HG03066 (cell line): ENCODE results near the gene FER.
"Not testable (repeated sequence)": the region's sequence is repeated elsewhere in the genome, so short reads cannot be mapped to it uniquely, and the experiment has no call there.

ENCODE experiments used
- ATAC-seq: cut with Tn5 transposase; IDR thresholded peaks from one replicate; pipeline ENCODE4 v1.9.1; 2021; ENCODE audit warnings: low read depth; ENCODE audit not compliant: unreplicated experiment

Gene FER

GRCh38 chr5:109028608-109029299 lies 281.1 kb downstream of the FER start:
- peak; percentile 61 for ATAC-seq

- ATAC-seq: no peak
These were observed 282.1 kb downstream of the FER start for GRCh38 chr5:109029847-109030246.

- no peak for ATAC-seq
These were observed 282.9 kb downstream of the FER start for GRCh38 chr5:109030360-109031143.

- no peak for ATAC-seq
These were observed 286.6 kb downstream of the FER start for GRCh38 chr5:109034306-109034705.

GRCh38 chr5:109035436-109035835 lies 287.7 kb downstream of the FER start:
- ATAC-seq: no peak

GRCh38 chr5:109038209-109038840 lies 290.6 kb downstream of the FER start:
- no peak for ATAC-seq

- peak; percentile 63 for ATAC-seq
These were observed 293.6 kb downstream of the FER start for GRCh38 chr5:109041317-109041716.

GRCh38 chr5:109045710-109046109 lies 298.0 kb downstream of the FER start:
- no peak for ATAC-seq

- ATAC-seq: no peak
These were observed 301.9 kb downstream of the FER start for GRCh38 chr5:109049565-109049964.

- not testable (repeated sequence) for ATAC-seq
These were observed 302.6 kb downstream of the FER start for GRCh38 chr5:109050321-109050720.

GRCh38 chr5:109052216-109052615 lies 304.5 kb downstream of the FER start:
- ATAC-seq: not testable (repeated sequence)

- ATAC-seq: no peak
These were observed 306.3 kb downstream of the FER start for GRCh38 chr5:109053995-109054417.

- ATAC-seq: no peak
These were observed 312.8 kb downstream of the FER start for GRCh38 chr5:109060378-109061025.

- no peak for ATAC-seq
These were observed 315.0 kb downstream of the FER start for GRCh38 chr5:109062664-109063063.

- no peak for ATAC-seq
These were observed 315.5 kb downstream of the FER start for GRCh38 chr5:109063223-109063622.

GRCh38 chr5:109076741-109077140 lies 329.0 kb downstream of the FER start:
- ATAC-seq: no peak

- no peak for ATAC-seq
These were observed 330.8 kb downstream of the FER start for GRCh38 chr5:109078448-109078847.

- ATAC-seq: no peak
These were observed 332.8 kb downstream of the FER start for GRCh38 chr5:109080481-109080880.

- ATAC-seq: no peak
These were observed 333.2 kb downstream of the FER start for GRCh38 chr5:109080896-109081295.

- ATAC-seq: no peak
These were observed 336.2 kb downstream of the FER start for GRCh38 chr5:109083937-109084336.

- no peak for ATAC-seq
These were observed 341.5 kb downstream of the FER start for GRCh38 chr5:109089191-109089590.
